Right atrium auricular region (tissue), 2 donors: Measurements from ENCODE around the gene BTD. TPM values are rescaled to one million over a fixed set of nuclear protein-coding genes. Genes with fewer than 3 reads are reported as not detected.

Experiments used
- microRNA-seq, 2 donors: library from miRNA; unstranded; fragments of <30 nt; microRNA quantifications; one replicate each; pipeline ENCODE4, GENCODE V29; 2016 to 2017; ENCODE audit warnings: borderline number of aligned reads in 2 of 2, borderline replicate concordance in 1 of 2
- total RNA-seq, 2 donors: library from RNA; depleted of rRNA; stranded (reverse); fragments of >200 nt; gene quantifications; one replicate each; pipeline ENCODE4 v1.1.0, GENCODE V29; 2016

BTD gene
- total RNA-seq, 2 donors from 2014 or later, result 10.3 to 16.2 TPM

Small RNA genes within 50 kb of the gene (microRNA-seq; reads per million reads assigned to microRNA genes)
- gene MIR3134, result 0 reads per million in 2 donors

Other genes with a start within 250 kb of the BTD start
- gene METTL6, start 174.2 kb upstream of the BTD start, total RNA-seq, result 1 to 10 TPM; 6.3 to 7.8 TPM
- 10 to 100 TPM in 1 of 2 donors, 1 to 10 TPM in 1; 9.7 to 13.2 TPM for gene EAF1, start 174.1 kb upstream of the BTD start, total RNA-seq
- 10 to 100 TPM; 24.3 to 38.3 TPM for gene COLQ, start 80.0 kb upstream of the BTD start, total RNA-seq
- gene HACL1, start 176 bp upstream of the BTD start, total RNA-seq, result 10 to 100 TPM; 12.3 to 13.2 TPM
- 10 to 100 TPM in 1 of 2 donors, 1 to 10 TPM in 1; 9.2 to 11.3 TPM for gene ANKRD28, start 196.2 kb downstream of the BTD start, total RNA-seq